ENCODE data around the gene LCN12.

DNA sequence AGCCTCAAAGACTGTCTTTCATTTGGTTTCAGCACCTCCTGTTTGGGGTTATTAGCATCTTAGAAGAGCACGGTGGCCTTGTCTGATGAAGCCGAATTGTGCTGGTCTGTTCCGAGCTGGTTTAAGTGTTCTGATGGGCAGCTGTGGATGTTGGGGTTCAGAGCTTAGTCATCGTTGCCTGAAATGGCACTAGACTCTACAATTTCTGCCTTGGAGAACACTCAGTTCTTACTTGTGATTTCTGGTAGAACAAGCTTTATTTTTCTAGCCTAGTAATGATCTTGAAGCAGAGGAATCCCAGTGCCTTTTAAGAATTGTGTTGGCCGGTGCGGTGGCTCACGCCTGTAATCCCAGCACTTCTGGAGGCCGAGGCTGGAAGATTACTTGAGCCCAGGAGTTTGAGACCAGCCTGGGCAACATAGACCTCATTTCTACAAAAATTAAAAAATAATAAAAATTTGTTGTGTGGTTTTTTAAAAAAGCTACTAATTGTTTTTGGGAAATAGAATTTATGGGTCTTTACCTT is 15.4 kb upstream of the LCN12 start:
- no peak for TF ChIP-seq CTCF (IDR thresholded peaks at IDR 0.05; ENCODE audit: insufficient read depth, low read depth, low read length)
- no peak for TF ChIP-seq EZH2 (IDR thresholded peaks at IDR 0.05; ENCODE audit: insufficient read depth, low read length)

All from astrocyte (in vitro differentiated cells and primary cell).